Sigmoid colon (tissue), 7 donors: ENCODE data around the gene ANTXR2. TPM values are rescaled to one million over a fixed set of nuclear protein-coding genes. Genes with fewer than 3 reads are reported as not detected.

Experiments
- DNase-seq: peaks from one replicate; pipeline ENCODE4 v3.0.0-alpha.2; 2019
- H3K27ac ChIP-seq, 4 donors: fragments of 200-600 bp; sonication (generic); one replicate each; pipeline ENCODE4 v1.5.1; 2016 to 2019; ENCODE audit warnings: mild to moderate bottlenecking in 1 of 4
- H3K27me3 ChIP-seq, 3 donors: fragments of 200-600 bp; sonication (generic); one replicate each; pipeline ENCODE4 v1.5.1; 2019; ENCODE audit warnings: mild to moderate bottlenecking in 1 of 3
- H3K36me3 ChIP-seq, 4 donors: fragments of 200-600 bp; sonication (generic); one replicate each; pipeline ENCODE4 v1.5.1; 2016 to 2019
- H3K4me1 ChIP-seq, 4 donors: fragments of 200-600 bp; sonication (generic); one replicate each; pipeline ENCODE4 v1.5.1; 2017 to 2019
- H3K4me3 ChIP-seq, 4 donors: fragments of 200-600 bp; sonication (generic); one replicate each; pipeline ENCODE4 v1.5.1; 2017 to 2019; ENCODE audit warnings: mild to moderate bottlenecking in 2 of 4, moderate library complexity in 1 of 4
- H3K9me3 ChIP-seq, 4 donors: fragments of 200-600 bp in 3 of 4; sonication (generic) in 3 of 4; one replicate each; pipeline versions ENCODE4 v1.5.1 to v1.6.1; 2013 to 2019
- CTCF ChIP-seq, 4 experiments: fragments of 450-650 bp in 3 of 4; fragments of 200-600 bp in 1 of 4; IDR thresholded peaks; one replicate each; pipeline ENCODE4 v1.5.1; 2016 to 2019; ENCODE audit warnings: antibody characterized with exemption in 4 of 4, mild to moderate bottlenecking in 3 of 4, moderate library complexity in 2 of 4
- EP300 ChIP-seq, 4 donors: sonication (generic); formaldehyde crosslinking; IDR thresholded peaks; one replicate each; pipeline ENCODE4 v1.6.1; 2017; ENCODE audit warnings: antibody characterized with exemption in 4 of 4
- POLR2A ChIP-seq, 2 donors: fragments of 450-650 bp; IDR thresholded peaks; one replicate each; pipeline ENCODE4 v1.6.1; 2016; ENCODE audit warnings: antibody characterized with exemption in 2 of 2, mild to moderate bottlenecking in 2 of 2, moderate library complexity in 2 of 2
- POLR2AphosphoS5 ChIP-seq, 4 donors: sonication (generic); formaldehyde crosslinking; IDR thresholded peaks; one replicate each; pipeline ENCODE4 v1.6.1; 2017; ENCODE audit warnings: antibody characterized with exemption in 4 of 4
- WGBS, 2 donors: extraction: QIAGEN DNeasy Blood & Tissue Kit; methylation state at CpG; one replicate each; pipeline ENCODE4 v1.1.7; 2013; 5-methylcytosine and 5-hydroxymethylcytosine counted together
- intact Hi-C: fragments of 100-400 bp; cut with DNase I; formaldehyde crosslinking; loops from one replicate; pipeline ENCODE4 v1.15.1; 2023
- polyA plus RNA-seq, 3 donors: library from polyadenylated mRNA; stranded (reverse); fragments of 200-250 nt; gene quantifications; one replicate each; pipeline ENCODE4 v1.2.3, GENCODE V29; 2013
- total RNA-seq, 4 donors: library from RNA; depleted of rRNA; stranded (reverse); fragments of >200 nt; gene quantifications; one replicate each; pipeline ENCODE4 v1.1.0, GENCODE V29; 2016
- donor health status: healthy with polysubstance abuse.
- donor health status: Bipolar disorder and iron deficiency.
- donor health status: healthy.

ANTXR2 gene
- total and polyA plus RNA-seq, 7 donors = 11.4 to 237 (median 170) TPM

- intact Hi-C loops = no loop called here
- H3K36me3 ChIP-seq = no peaks in the 10 kb centered on the region
- TF ChIP-seq POLR2AphosphoS5 (IDR thresholded peaks at IDR 0.05) = no peak
- TF ChIP-seq EP300 (IDR thresholded peaks at IDR 0.05) = no peak
- TF ChIP-seq POLR2A (IDR thresholded peaks at IDR 0.05) = no peak
- no peak for TF ChIP-seq CTCF (IDR thresholded peaks at IDR 0.05)
These were observed 31.9 kb upstream of the ANTXR2 start for GRCh38 chr4:80104927-80105326.

GRCh38 chr4:80103629-80104028 is 30.6 kb upstream of the ANTXR2 start:
- intact Hi-C loops = no loop called here
- no peak for DNase-seq
- TF ChIP-seq EP300 (IDR thresholded peaks at IDR 0.05) = no peak
- TF ChIP-seq CTCF (IDR thresholded peaks at IDR 0.05) = no peak
- TF ChIP-seq POLR2AphosphoS5 (IDR thresholded peaks at IDR 0.05) = no peak
- no peak for TF ChIP-seq POLR2A (IDR thresholded peaks at IDR 0.05)
- Histone ChIP-seq H3K4me3 (no peak overlapping the region), H3K27ac (no peak overlapping the region), H3K4me1 (peaks cover 0 to under 1% (median 0%) of the 10 kb centered on the region in 4 donors), H3K9me3 (peaks cover 0 to 9% (median 0%) of the 10 kb centered on the region in 4 donors), H3K36me3 (no peaks in the 10 kb centered on the region), H3K27me3 (no peaks in the 10 kb centered on the region)
- WGBS, 2 donors = 57 to 72% methylated on average over 2 of the region's 2 CpGs

More at GRCh38 chr4:80104927-80105326, 31.9 kb upstream of the ANTXR2 start:
- 93 to 96% methylated on average over 1 of the region's 1 CpG for WGBS, 2 donors
- peaks cover 0 to 9% (median 0%) of the 10 kb centered on the region in 4 donors for H3K9me3 ChIP-seq
- no peak for DNase-seq
- H3K4me3 ChIP-seq = no peak overlapping the region
- no peaks in the 10 kb centered on the region for H3K4me1 ChIP-seq
- H3K27me3 ChIP-seq = no peaks in the 10 kb centered on the region
- no peak overlapping the region for H3K27ac ChIP-seq

GRCh38 chr4:80101792-80102116 is 28.7 kb upstream of the ANTXR2 start:
- DNase-seq = no peak
- no peak overlapping the region for H3K4me3 ChIP-seq
- no peaks in the 10 kb centered on the region for H3K36me3 ChIP-seq
- intact Hi-C loops = no loop called here
- no peak for TF ChIP-seq POLR2AphosphoS5 (IDR thresholded peaks at IDR 0.05)
- no peak overlapping the region for H3K27ac ChIP-seq
- no peaks in the 10 kb centered on the region for H3K27me3 ChIP-seq
- H3K4me1 ChIP-seq = peaks cover 0 to 14% (median 9%) of the 10 kb centered on the region in 4 donors
- no peaks in the 10 kb centered on the region for H3K9me3 ChIP-seq

- H3K4me1 ChIP-seq = peaks cover 0 to 14% (median 9%) of the 10 kb centered on the region in 4 donors
- H3K36me3 ChIP-seq = no peaks in the 10 kb centered on the region
- H3K9me3 ChIP-seq = no peaks in the 10 kb centered on the region
- no peaks in the 10 kb centered on the region for H3K27me3 ChIP-seq
- 39 to 69% methylated on average over 5 of the region's 5 CpGs for WGBS, 2 donors
- no peak overlapping the region for H3K27ac ChIP-seq
- TF ChIP-seq EP300 (IDR thresholded peaks at IDR 0.05) (no peak), POLR2AphosphoS5 (IDR thresholded peaks at IDR 0.05) (no peak), CTCF (IDR thresholded peaks at IDR 0.05) (no peak), POLR2A (IDR thresholded peaks at IDR 0.05) (no peak)
- no peak overlapping the region for H3K4me3 ChIP-seq
- DNase-seq = no peak
- intact Hi-C loops = no loop called here
These were observed 28.2 kb upstream of the ANTXR2 start for GRCh38 chr4:80101071-80101791.

GRCh38 chr4:80099671-80100070 is 26.6 kb upstream of the ANTXR2 start:
- H3K27ac ChIP-seq = no peak overlapping the region
- intact Hi-C loops = no loop called here
- H3K9me3 ChIP-seq = no peaks in the 10 kb centered on the region
- no peak for DNase-seq
- no peaks in the 10 kb centered on the region for H3K36me3 ChIP-seq
- H3K27me3 ChIP-seq = no peaks in the 10 kb centered on the region
- H3K4me3 ChIP-seq = no peak overlapping the region
- 82 to 88% methylated on average over 1 of the region's 1 CpG for WGBS, 2 donors
- H3K4me1 ChIP-seq = peaks cover 0 to 14% (median 9%) of the 10 kb centered on the region in 4 donors
- no peak for TF ChIP-seq POLR2AphosphoS5 (IDR thresholded peaks at IDR 0.05)
- no peak for TF ChIP-seq EP300 (IDR thresholded peaks at IDR 0.05)
- no peak for TF ChIP-seq CTCF (IDR thresholded peaks at IDR 0.05)
- TF ChIP-seq POLR2A (IDR thresholded peaks at IDR 0.05) = no peak
